GM18867 (cell line): ENCODE results near the gene PROCA1.
"Not testable (repeated sequence)": the region's sequence is repeated elsewhere in the genome, so short reads cannot be mapped to it uniquely, and the experiment has no call there.

ENCODE experiments used
- ATAC-seq: cut with Tn5 transposase; IDR thresholded peaks from one replicate; pipeline ENCODE4 v1.9.1; 2021; ENCODE audit warnings: mild to moderate bottlenecking, moderate library complexity; ENCODE audit not compliant: unreplicated experiment

The PROCA1 gene

DNA sequence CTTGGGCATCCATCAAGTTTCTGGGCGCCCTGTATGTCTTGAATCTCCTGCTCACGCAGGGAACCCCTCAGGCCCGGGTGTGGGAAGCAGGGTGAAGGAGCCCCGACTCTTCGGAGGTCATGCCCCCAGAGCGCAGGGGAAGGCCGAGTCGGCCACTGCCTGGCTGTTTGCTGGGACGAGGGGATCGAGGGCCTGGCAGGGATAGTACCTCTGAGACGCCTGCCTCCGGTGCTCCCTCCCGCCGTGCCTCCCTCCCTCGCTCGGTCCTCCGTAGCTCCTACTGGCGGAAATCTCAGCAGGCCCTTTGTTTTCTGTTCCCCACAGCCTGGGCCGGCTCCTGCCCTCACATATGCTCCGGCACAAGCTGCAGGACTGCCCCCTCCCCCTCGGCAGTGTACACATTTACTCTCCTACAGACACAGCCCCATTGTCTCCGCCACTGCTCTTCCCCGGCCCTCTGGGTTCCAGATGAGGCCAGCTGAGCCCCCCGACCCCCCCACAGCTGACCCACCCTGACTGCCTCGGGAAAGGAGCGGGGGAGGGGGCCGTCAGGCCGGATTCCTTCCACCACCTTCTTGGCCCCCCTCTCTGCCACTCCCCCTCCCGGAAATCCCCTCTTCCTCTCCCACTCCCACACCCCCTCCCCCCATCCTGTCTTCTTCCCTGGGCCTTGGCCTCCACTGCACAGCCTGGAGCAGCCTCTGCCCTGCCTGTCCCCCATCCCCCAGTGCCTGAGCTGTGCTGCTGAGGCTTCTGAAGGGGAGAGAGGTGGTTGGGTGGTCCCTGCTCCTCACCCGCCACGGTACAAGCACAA is 33.5 kb upstream of the PROCA1 start:
- no peak for ATAC-seq

DNA sequence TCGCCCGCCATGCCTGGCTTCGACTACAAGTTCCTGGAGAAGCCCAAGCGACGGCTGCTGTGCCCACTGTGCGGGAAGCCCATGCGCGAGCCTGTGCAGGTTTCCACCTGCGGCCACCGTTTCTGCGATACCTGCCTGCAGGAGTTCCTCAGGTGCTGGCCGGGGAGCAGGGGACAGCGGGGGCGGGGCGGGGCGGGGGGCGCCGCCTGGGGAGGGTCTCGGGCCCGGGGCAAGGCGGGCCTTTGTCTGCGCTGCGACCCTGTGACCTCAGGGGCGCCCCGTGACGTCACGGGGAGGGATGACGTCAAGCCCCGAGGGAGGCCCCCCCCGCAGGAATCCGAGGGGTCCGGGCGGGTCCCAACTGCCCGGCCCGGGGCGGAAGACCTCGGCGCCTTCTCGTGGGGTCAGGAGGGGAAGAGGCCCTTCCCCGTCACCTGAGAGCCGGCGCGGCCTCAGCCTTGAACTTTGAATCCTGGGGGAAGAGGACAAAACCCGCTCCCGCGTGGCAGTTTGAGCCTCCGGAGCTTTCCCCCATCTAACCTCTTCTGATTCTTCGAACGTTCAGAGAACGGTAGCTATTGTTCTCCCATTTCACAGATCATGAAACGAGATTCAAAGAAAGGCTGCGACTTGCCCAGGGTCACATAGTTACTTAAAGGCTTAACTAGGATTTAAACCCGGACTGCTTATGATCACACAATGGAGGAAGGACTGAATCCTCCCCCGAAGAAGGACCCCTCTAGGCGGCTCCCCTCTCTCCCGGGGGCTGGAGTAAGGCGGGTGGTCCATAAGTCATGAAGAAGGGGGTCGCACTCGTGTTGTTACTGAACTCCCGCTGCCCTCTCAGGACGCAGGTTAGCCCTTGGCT is 32.6 kb upstream of the PROCA1 start:
- peak; percentile 28 for ATAC-seq

DNA sequence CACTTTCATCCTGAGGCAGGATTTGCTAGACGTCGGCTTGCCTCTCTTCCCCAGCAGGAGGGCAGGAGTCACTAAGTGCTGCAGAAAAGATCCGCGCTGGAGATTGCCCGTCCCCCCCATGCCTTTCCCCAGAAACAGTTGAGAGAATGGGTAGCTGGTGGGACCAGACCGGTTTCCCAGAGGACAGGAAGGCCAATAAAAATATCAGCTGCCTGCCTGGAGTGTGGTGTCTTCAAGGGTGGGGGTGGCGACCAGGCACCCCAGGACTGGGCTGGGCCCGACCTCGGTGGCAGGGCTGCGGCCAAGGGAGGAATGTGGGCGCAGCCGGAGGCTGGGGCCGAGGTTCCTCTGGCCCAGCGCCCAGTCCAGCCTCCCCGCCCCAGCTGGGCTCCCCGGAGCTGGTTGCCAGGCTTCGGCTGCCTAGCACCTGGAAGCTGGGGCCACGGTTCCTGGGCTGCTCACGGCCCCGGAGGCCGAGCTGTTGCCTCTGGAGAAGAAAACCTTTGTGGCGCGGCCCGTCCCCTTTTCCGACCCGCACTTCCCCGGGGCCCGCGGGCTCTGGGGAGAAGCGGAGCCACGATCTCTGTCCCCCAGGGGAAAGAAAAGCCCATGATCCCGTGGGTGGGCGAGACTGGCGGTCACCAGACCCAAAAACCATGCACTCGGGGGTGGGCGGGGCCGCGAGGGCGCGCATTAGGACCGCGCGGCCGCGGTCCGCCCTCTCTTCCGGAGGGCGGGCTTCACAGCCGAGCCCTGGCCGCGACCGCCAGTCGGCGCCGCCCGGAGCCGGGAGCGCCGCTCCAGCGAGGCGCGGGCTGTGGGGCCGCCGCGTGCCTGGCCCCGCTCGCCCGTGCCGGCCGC is 31.8 kb upstream of the PROCA1 start, which contains the start of gene TRAF4:
TRAF4 (plus strand) TSS at position 769 of the 861 bp plus-strand sequence. CDS start 102 bp downstream, outside the sequence.
- ATAC-seq = peak; percentile 67

DNA sequence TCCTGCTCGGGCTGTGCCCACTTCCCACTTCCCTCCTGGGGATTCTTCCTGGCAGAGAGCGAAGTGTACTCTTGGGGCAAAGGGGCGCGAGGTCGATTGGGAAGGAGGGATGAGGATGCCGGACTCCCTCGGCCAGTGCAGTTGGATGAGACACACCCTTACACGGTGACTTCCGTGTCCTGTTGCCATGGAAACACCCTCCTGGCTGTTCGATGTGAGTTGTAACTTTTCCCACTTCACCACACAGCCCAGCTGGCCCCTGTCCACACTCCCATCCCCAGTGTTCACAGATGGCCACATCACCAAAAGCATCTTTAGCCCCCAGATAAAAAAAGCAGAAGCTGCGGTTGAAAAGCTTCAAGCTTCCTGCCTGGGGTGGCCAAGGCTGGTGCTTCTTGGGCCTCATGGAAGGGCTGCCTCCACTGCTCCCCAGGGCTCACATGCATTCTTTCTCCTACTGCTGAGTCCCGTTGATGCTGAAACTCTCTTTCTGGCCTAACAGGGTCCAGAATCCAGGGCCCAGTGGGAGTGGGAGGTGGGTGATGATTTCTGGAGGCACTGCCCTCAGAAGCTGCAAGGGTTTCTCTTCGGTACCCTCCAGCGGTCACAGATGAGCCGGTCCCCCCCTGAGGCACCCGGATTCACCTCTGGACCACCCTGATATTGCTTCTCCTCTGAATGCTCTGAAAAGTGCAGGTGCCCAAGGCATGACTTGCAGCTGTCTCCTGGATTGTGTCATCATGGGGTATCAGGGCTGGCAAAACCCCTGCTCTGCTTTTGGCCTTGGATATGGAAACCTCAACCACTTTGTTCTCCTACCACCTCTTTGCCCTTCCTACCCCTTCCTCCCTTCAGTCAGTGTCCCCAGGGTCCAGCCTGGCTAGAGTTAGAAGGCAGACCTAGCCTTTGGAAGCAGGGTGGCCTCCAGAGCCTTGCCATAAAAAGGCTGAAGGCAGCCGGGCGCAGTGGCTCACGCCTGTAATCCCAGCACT is 30.0 kb upstream of the PROCA1 start:
- no peak for ATAC-seq

DNA sequence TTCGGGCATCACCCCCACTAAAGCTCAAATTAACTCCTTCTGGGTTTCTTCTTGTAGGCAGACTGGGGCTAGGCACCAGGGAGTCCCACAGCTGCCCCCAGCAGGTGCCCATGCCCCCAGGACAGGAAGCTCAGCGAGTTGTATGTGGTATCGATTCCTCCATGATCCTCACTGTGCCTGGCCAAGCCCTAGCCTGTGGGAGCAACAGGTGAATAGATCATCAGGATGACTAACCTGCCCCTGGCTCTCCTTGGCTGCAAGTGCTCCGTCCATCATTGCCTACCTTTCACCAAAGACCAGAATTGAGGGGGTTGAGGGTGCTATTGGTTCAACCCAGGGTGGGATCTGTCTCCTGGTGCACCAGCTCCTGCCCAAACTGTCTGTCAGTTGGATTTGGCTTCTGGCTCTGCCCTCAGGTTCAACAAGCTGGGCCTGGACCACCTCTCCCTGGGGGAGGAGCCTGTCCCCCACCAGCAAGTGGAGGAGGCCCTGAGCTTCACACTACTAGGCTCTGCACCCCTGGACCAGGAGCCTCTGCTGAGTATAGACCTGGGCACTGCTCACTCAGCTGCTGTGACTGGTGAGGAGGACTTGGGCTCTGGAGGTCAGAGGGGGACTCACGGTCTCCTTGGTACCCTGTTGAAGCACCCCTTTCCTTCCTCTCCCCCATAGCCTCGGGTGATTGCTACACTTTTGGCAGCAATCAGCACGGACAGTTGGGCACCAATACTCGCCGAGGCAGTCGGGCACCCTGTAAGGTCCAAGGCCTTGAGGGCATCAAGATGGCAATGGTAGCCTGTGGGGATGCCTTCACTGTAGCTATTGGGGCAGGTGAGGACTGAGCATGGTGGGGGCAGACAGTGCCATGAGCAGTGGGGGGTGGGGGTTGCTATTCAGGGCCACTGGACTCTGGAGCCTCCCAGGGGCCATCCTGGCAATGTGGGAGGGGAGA is 29.0 kb upstream of the PROCA1 start:
- no peak for ATAC-seq

DNA sequence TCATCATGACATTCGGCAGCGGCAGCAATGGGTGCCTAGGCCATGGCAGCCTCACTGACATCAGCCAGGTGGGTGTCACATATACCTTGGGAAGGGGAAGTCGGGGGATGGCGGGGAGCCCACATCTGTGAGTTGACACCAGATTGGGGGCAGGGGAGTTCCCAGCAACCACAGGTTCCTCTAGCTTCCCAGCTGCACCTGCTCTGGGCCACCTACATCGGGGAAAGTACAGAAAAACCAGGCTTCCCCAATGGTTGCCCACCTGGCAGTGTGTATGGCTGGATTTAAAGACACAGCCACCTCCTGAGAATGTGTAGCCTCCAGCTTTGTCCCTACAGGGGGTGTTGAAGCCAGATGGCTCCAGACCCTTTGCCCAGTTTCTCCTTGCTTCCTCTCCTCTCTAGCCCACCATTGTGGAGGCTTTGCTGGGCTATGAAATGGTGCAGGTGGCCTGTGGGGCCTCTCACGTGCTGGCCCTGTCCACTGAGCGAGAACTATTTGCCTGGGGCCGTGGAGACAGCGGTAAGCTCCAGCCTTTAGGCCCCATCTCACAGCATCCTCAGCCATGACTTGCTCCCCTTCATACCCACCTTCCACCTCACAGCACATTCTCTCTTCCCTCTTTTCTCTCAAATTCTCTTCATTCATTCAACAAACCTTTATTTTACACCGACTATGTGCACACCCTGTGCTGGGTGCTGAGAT is 27.1 kb upstream of the PROCA1 start:
- ATAC-seq = peak; percentile 34

DNA sequence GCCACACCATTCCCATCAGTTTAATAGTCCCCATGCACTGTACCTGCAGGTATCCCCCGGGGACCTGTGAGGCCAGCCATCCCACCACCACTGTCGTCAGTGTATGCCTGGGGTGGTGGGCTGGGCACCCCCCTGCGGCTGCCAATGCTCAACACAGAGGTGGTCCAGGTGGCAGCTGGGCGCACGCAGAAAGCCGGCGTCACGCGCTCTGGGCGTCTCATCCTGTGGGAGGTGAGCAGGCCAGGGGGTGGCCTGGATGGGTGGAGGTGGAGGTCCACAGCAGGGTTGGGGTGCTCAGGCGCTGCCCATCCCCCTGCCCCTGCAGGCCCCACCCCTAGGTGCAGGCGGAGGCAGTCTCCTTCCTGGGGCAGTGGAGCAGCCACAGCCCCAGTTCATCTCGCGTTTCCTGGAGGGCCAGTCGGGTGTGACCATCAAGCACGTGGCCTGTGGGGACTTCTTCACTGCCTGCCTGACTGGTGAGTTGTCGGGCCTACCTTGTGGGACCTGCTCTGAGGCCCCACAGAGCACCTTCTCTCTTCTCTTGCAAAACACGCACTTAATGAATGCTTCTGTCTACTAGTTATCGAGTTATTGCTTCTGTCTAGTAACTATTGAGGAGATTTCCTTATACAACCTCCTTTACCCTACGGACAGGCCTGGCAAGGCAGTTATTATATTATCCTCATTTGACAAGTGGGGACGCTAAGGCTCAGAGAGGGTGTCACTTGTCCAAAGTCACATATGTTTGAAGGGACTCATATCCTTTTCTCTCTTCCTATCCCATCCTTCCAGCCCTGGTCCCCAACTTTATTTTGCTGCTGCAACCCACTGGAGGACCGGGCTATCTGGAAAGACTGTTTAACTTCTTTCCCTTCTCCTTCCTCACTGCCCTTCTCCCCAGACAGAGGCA is 26.3 kb upstream of the PROCA1 start:
- peak; percentile 65 for ATAC-seq

DNA sequence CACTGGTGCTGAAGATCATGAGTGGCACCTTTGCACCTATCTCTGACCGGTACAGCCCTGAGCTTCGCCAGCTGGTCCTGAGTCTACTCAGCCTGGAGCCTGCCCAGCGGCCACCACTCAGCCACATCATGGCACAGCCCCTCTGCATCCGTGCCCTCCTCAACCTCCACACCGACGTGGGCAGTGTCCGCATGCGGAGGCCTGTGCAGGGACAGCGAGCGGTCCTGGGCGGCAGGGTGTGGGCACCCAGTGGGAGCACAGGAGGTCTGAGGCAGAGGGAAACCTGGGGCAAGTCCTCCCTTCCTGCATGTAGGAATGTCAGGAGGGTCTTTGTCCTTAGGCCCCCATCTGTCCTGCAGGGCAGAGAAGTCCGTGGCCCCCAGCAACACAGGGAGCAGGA is 25.6 kb upstream of the PROCA1 start:
- no peak for ATAC-seq

DNA sequence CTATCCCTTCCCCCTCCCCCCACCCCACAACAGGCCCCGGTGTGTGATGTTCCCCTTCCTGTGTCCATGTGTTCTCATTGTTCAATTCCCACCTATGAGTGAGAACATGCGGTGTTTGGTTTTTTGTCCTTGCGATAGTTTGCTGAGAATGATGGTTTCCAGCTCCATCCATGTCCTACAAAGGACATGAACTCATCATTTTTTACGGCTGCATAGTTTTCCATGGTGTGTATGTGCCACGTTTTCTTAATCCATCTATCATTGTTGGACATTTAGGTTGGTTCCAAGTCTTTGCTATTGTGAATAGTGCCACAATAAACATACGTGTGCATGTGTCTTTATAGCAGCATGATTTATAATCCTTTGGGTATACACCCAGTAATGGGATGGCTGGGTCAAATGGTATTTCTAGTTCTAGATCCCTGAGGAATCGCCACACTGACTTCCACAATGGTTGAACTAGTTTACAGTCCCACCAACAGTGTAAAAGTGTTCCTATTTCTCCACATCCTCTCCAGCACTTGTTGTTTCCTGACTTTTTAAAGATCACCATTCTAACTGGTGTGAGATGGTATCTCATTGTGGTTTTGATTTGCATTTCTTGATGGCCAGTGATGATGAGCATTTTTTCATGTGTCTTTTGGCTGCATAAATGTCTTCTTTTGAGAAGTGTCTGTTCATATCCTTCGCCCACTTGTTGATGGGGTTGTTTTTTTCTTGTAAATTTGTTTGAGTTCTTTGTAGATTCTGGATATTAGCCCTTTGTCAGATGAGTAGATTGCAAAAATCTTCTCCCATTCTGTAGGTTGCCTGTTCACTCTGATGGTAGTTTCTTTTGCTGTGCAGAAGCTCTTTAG is 24.5 kb upstream of the PROCA1 start:
- not testable (repeated sequence) for ATAC-seq

DNA sequence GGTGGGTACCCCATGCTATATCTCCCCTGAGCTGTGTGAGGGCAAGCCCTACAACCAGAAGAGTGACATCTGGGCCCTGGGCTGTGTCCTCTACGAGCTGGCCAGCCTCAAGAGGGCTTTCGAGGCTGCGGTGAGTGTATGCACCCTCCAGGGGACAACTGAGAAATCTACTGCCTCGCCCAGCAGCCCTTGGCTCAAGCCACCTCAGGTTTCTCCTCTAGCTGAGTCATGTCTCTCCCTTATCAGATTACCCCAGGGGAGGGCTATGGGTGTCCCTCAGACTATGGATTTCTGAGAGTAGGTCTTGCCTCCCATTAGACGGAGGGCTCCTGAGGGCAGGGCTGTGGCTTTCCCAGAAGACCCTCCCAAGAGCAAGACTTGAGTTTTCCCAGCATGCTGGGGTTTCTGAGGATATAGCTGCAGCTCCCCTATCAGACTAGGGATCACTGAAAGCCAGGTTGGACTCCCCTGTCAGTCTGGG is 23.6 kb upstream of the PROCA1 start:
- ATAC-seq = no peak

DNA sequence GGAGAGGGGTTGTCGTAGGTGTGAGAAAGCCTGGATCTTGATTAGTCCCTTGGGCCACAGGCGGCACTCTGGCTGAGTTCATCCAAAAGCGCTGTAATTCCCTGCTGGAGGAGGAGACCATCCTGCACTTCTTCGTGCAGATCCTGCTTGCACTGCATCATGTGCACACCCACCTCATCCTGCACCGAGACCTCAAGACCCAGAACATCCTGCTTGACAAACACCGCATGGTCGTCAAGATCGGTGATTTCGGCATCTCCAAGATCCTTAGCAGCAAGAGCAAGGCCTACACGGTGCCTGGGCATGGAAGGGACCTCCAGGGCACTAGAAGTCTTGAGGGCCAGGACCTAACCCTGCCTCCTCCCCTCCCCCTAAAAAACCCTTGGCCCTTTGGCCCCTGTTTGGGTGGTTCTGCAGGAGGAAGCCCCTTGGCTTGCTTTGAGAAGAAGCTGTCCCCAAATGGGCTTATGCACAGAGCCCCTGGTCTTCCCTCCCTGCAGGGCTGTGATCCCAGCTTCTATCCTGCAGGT is 23.1 kb upstream of the PROCA1 start:
- ATAC-seq = no peak

DNA sequence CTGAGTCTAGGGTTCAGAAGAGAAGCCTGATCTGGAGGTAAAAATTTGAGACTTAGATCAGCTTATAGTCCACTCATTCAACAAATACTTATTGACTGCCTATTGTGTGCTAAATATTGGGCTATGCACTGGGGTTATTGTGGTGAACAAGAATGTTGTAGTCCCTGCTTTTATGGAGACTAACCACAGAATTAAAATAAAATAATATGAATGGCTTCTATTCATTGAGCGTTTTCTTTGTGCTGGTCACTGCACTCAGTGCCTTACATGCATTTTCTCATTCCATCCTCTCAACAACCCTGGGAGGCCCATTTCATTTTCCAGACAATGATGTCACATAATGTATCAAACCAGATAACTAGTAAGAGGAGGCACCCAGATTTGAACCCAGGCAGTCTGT is 21.7 kb upstream of the PROCA1 start:
- ATAC-seq = no peak

DNA sequence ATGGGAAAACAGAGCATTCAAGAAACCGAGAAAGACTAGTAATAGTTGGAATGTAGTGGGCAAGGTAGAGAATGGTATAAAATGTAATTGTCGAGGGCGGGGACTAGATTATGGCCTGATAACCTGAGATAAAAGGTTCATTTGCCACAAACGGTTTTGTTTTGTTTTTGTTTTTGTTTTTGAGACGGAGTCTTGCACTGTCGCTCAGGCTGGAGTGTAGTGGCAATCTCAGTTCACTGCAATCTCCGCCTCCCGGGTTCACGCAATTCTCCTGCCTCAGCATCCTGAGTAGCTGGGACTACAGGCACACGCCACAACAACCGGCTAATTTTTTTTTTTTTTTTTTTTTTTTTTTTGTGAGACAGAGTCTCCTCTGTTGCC is 18.3 kb upstream of the PROCA1 start:
- ATAC-seq = no peak

DNA sequence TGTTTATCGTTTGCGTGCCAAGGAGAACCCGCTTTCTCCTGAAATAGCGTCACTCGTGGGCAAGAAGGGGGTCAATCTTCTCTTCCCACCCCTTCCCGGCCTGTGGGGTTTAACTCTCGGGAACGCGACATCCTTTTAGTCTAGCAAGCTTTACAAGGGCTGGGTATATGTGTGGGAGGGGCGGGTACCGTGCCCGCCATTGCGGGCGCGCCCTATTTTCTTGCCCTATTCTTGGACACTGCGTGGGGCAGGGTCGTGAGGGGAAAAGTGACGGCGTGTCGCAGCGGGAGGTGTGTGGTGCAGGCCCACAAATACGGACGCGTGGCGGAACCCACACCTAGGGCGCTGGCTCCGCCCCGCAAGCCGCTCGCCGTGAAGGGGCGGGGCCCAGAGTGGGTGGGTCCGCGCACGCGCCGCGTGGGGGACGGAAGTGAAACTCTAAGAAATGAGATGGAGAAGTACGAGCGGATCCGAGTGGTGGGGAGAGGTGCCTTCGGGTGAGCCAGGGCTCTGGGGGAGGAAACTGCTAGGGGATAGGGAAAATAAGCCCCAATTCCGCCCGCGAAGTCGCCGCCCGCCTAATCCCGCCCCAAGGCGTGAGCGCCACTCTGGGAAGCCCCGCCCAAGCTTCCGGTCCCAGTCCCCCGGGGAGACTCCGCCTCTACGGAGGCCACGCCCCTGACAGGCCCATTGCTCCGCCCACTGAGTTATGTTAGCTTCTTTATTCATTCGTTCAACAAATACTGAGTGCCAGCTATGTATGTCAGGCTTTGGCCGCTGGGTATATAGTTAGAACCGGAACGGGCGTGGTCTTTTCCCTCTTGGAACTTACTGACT is 16.9 kb upstream of the PROCA1 start, which contains the start of gene NEK8:
NEK8 (plus strand) TSS at position 425 of the 837 bp plus-strand sequence; CDS start at position 451, 26 bp downstream.
- ATAC-seq = peak; percentile 45
